ENCODE results near the gene DMRT1. TPM values are rescaled to one million over a fixed set of nuclear protein-coding genes. Genes with fewer than 3 reads are reported as not detected.

Gene DMRT1
- total RNA-seq, 1 donor from 2014 or later = not detected

DNA sequence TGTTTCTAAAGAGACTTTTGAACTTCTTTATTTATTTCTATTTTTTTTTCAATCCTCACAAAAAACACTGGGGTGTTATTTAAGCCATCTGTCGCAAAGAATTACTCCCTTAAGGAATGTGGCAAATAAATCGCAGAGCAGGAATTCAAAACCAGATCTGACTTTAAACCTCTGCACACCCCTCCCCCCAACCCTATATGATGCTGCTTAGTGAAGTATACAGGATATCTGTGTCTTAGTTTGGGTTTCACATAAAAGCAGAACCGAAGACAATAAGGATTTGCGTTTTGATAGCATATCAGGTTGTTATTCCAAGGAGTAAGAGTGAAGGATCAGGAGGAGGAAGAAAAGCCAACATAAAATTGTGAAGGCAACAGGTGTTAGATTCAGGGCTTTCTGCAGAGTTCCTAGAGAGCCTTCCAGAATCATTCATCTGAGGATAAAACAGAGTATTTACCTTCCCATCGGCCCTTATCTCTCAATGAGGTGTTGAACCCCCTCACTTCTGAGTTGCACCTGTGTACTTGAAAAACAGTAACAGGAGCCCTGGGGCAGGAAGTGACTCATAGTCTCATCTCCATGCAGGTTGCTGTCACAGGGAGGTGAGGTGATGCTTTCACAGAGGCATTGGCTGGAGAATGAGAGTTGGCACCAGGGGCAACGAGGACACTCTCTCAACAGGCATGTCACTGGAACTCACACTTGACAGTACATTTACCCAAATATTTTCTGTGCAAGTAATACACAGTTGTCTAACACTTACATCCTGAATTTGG, 101.5 kb downstream of the DMRT1 start:
- H3K27ac ChIP-seq = no peak overlapping the region
- no peaks in the 10 kb centered on the region for H3K4me1 ChIP-seq
- H3K36me3 ChIP-seq = no peaks in the 10 kb centered on the region
- no peak overlapping the region for H3K4me3 ChIP-seq
- no peaks in the 10 kb centered on the region for H3K9me3 ChIP-seq
- TF ChIP-seq, protein P1, sequence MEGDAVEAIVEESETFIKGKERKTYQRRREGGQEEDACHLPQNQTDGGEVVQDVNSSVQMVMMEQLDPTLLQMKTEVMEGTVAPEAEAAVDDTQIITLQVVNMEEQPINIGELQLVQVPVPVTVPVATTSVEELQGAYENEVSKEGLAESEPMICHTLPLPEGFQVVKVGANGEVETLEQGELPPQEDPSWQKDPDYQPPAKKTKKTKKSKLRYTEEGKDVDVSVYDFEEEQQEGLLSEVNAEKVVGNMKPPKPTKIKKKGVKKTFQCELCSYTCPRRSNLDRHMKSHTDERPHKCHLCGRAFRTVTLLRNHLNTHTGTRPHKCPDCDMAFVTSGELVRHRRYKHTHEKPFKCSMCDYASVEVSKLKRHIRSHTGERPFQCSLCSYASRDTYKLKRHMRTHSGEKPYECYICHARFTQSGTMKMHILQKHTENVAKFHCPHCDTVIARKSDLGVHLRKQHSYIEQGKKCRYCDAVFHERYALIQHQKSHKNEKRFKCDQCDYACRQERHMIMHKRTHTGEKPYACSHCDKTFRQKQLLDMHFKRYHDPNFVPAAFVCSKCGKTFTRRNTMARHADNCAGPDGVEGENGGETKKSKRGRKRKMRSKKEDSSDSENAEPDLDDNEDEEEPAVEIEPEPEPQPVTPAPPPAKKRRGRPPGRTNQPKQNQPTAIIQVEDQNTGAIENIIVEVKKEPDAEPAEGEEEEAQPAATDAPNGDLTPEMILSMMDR (IDR thresholded peaks at IDR 0.05) = no peak
- intact Hi-C loops (cut with DNase I) = no loop called here
- ATAC-seq (no peak), DNase-seq (no peak)
- H3K27me3 ChIP-seq (ENCODE audit: low read depth) = peaks cover 5% of the 10 kb centered on the region

DNA sequence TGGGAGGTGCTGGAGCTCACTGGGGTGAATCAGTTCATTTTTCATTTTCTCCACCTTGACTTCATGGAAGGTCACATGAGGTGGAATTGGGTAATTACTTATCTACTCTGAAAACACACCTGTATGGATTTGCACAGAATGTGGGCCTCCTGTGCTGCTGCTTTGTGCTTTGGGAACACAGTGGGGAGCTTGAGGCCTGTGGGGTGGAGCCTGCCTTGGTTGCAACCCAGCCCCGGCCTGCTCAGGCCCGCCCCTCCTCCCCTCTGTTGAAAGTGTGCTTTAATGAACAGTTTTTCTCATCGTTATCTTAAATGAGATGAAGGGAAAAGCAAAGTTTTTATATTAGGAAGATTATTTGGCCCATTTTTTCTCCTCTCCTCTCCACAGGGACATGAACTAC, 106.5 kb downstream of the DMRT1 start:
- no peak for DNase-seq
- H3K27me3 ChIP-seq (ENCODE audit: low read depth) = peaks cover 16% of the 10 kb centered on the region
- H3K9me3 ChIP-seq = no peaks in the 10 kb centered on the region
- ATAC-seq = peak; percentile 31 to 38
- TF ChIP-seq, protein P1 (IDR thresholded peaks at IDR 0.05) = no peak
- H3K27ac ChIP-seq = no peak overlapping the region
- intact Hi-C loops (cut with DNase I) = no loop called here
- H3K36me3 ChIP-seq = no peaks in the 10 kb centered on the region
- no peaks in the 10 kb centered on the region for H3K4me1 ChIP-seq
- no peak overlapping the region for H3K4me3 ChIP-seq

DNA sequence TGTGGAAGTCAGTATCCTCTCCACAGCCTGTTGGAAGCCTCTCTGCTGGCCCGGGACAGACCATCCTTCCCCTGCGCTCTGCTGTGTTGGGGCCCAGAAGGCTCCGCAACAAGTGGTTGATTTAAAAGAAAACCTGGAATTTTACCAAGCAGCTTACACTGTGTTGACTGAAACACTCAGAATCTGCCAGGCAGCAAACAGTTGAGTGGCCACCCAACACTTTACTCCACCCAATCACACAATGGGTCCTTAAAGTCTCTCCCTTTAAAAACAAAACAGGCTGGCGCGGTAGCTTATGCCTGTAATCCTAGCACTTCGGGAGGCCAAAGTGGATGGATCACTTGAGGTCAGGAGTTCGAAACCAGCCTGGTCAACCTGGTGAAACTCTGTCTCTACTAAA, 107.0 kb downstream of the DMRT1 start:
- DNase-seq = no peak
- H3K27me3 ChIP-seq (ENCODE audit: low read depth) = peaks cover 14% of the 10 kb centered on the region
- peak; percentile 90 to 96 for ATAC-seq
- no peaks in the 10 kb centered on the region for H3K4me1 ChIP-seq
- H3K36me3 ChIP-seq = no peaks in the 10 kb centered on the region
- no peak overlapping the region for H3K4me3 ChIP-seq
- no peaks in the 10 kb centered on the region for H3K9me3 ChIP-seq
- intact Hi-C loops (cut with DNase I) = no loop called here
- H3K27ac ChIP-seq = no peak overlapping the region
- TF ChIP-seq, protein P1 (IDR thresholded peaks at IDR 0.05) = no peak

DNA sequence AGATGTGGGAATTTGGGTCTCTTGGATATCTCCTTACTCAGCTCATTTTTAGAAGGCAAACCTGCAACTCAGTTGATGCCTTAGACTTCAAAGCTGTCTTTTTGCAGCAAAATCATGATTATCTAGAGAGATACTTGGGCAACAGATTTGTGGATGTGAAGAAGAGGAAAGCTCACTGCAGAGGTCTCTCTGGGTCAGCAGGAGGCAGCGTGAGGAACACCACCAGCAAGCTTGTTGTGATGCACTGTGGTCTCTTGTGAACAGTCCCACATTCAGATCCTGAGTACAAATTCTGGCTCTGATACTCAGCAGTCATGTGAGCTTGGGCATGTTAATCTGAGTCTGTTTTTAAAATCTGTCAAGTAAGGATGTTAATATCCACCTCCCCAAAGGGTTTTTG, 108.6 kb downstream of the DMRT1 start:
- ATAC-seq = no peak
- no peak for DNase-seq
- Histone ChIP-seq H3K27me3 (ENCODE audit: low read depth) (peaks cover 28% of the 10 kb centered on the region), H3K4me1 (no peaks in the 10 kb centered on the region), H3K27ac (no peak overlapping the region), H3K36me3 (no peaks in the 10 kb centered on the region), H3K9me3 (no peaks in the 10 kb centered on the region), H3K4me3 (no peak overlapping the region)
- intact Hi-C loops (cut with DNase I) = no loop called here
- TF ChIP-seq, protein P1 (IDR thresholded peaks at IDR 0.05) = no peak

DNA sequence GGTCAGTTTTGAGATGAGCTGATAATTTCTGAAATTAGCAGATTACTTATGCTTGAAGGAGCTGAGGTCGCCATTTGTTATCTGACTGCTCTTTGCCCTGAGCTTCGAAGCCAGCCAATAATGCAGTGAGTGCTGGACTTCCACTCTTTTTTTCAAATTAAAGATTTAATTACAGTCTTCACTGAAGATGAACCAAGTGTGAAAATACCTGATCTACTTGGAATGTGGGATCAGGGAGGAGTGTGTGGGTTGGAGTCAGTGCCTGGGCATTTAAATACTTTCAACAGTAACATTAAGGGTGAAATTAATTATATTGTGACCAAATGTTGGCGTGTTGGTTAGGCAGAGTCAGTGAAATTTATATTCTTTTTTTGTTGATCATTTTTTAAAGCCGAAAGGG, 111.0 kb downstream of the DMRT1 start:
- H3K36me3 ChIP-seq = no peaks in the 10 kb centered on the region
- TF ChIP-seq, protein P1 (IDR thresholded peaks at IDR 0.05) = no peak
- DNase-seq (no peak), ATAC-seq (no peak)
- H3K27me3 ChIP-seq (ENCODE audit: low read depth) = peaks cover 45% of the 10 kb centered on the region
- no peaks in the 10 kb centered on the region for H3K9me3 ChIP-seq
- intact Hi-C loops (cut with DNase I) = no loop called here
- no peaks in the 10 kb centered on the region for H3K4me1 ChIP-seq
- no peak overlapping the region for H3K4me3 ChIP-seq
- H3K27ac ChIP-seq = no peak overlapping the region

Data from lower lobe of right lung (tissue), 2 donors.